Measurements from ENCODE around the gene DHRS7. TPM values are rescaled to one million over a fixed set of nuclear protein-coding genes. Genes with fewer than 3 reads are reported as not detected.
"Not testable (repeated sequence)": the region's sequence is repeated elsewhere in the genome, so short reads cannot be mapped to it uniquely, and the experiment has no call there.

Gene DHRS7
- polyA plus RNA-seq, 1 donor (not counting 4 experiments of a cell fraction or from before 2014, with no cell fraction given), result 79.2 TPM

DNA sequence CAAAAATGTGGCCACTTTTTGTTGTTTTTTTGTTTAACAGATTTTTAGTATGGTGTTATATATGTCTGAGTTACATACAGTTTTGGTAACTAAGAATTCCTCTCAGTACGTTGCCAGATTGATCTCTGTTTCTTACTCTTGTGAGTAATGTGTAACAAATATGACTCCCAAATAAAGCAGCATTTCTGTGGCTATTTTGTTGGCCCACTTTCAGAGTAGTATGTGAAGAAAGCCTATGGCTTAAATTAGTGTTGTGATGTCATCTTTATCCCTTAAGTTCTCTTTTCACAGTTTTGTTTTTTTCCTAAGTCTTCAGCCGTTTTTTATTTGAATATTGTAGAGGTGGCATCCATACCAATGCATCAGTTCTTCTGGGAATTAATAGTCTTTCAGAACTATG lies 62.8 kb downstream of the DHRS7 start:
- DNase-seq (ENCODE audit: low read depth, low spot score), result no peak
- H3K9ac ChIP-seq (ENCODE audit: control insufficient read depth, extremely low read depth, insufficient read depth, low read length), result no peak overlapping the region

DNA sequence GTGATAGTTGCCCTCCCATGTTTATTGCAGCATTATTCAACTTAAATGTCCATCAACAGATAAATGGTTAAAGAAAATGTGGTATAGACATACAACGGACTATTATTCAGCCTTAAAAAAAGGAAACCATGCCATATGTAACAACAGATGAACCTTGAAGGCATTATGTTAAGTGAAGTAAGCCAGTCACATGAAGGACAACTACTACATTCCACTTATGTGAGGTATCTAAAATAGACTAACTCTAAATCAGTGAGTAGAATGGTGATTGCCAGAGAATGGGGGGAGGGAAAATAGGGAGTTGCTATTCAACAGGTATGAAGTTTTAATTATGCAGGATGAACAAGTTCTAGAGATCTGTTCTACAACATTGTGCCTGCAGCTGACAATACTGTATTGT lies 63.4 kb downstream of the DHRS7 start:
- H3K36me3 ChIP-seq (ENCODE audit: control insufficient read depth in 2 of 2, extremely low read depth in 1 of 2, insufficient read depth in 2 of 2, low read length in 2 of 2), result peaks cover 0 to 6% of the 10 kb centered on the region in 2 experiments
- H3K9me1 ChIP-seq (ENCODE audit: control insufficient read depth, extremely low read depth, insufficient read depth, low read length), result no peaks in the 10 kb centered on the region
- H3K9me3 ChIP-seq (ENCODE audit: control insufficient read depth, low read depth, low read length), result no peaks in the 10 kb centered on the region
- peaks cover 89% of the 10 kb centered on the region for H3K79me2 ChIP-seq (ENCODE audit: control insufficient read depth, insufficient read depth, low read length)
- no peak overlapping the region for H3K4me2 ChIP-seq (ENCODE audit: control insufficient read depth, extremely low read depth, insufficient read depth, low read depth, low read length)
- H3K4me1 ChIP-seq (ENCODE audit: control insufficient read depth, extremely low read depth, insufficient read depth, low read length), result peaks cover 2% of the 10 kb centered on the region
- no peaks in the 10 kb centered on the region for H4K20me1 ChIP-seq (ENCODE audit: control insufficient read depth, extremely low read depth, insufficient read depth, low read length)
- H3K9ac ChIP-seq (ENCODE audit: control insufficient read depth, extremely low read depth, insufficient read depth, low read length), result no peak overlapping the region
- DNase-seq (ENCODE audit: low read depth, low spot score) (no peak), FAIRE-seq (no peak)
- TF ChIP-seq EZH2 (IDR thresholded peaks at IDR 0.05; ENCODE audit: low read length), result no peak
- TF ChIP-seq, protein P1, sequence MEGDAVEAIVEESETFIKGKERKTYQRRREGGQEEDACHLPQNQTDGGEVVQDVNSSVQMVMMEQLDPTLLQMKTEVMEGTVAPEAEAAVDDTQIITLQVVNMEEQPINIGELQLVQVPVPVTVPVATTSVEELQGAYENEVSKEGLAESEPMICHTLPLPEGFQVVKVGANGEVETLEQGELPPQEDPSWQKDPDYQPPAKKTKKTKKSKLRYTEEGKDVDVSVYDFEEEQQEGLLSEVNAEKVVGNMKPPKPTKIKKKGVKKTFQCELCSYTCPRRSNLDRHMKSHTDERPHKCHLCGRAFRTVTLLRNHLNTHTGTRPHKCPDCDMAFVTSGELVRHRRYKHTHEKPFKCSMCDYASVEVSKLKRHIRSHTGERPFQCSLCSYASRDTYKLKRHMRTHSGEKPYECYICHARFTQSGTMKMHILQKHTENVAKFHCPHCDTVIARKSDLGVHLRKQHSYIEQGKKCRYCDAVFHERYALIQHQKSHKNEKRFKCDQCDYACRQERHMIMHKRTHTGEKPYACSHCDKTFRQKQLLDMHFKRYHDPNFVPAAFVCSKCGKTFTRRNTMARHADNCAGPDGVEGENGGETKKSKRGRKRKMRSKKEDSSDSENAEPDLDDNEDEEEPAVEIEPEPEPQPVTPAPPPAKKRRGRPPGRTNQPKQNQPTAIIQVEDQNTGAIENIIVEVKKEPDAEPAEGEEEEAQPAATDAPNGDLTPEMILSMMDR (optimal IDR thresholded peaks at IDR 0.05 in 1 of 3, IDR thresholded peaks at IDR 0.05 in 1 of 3, conservative IDR thresholded peaks at IDR 0.05 in 1 of 3; ENCODE audit: extremely low read depth in 1 of 3, insufficient read depth in 2 of 3, low read length in 3 of 3), result no peak
- no peak overlapping the region for H3K4me3 ChIP-seq (ENCODE audit: control insufficient read depth in 2 of 3, extremely low read depth in 1 of 3, insufficient read depth in 2 of 3, low read depth in 1 of 3, low read length in 3 of 3)
- H2AFZ ChIP-seq (ENCODE audit: control insufficient read depth, low read length), result no peak overlapping the region
- dilution Hi-C loops (cut with MboI; ENCODE audit: extremely low pct_ligation_motif_present, low sequenced_read_pairs), result no loop called here
- H3K27ac ChIP-seq (ENCODE audit: control insufficient read depth, insufficient read depth, low read length), result no peak overlapping the region
- H3K27me3 ChIP-seq (ENCODE audit: control insufficient read depth, extremely low read depth, insufficient read depth, low read length), result no peaks in the 10 kb centered on the region

More for the DNA sequence above, 62.8 kb downstream of the DHRS7 start:
- Histone ChIP-seq H3K4me3 (ENCODE audit: control insufficient read depth in 2 of 3, extremely low read depth in 1 of 3, insufficient read depth in 2 of 3, low read depth in 1 of 3, low read length in 3 of 3) (no peak overlapping the region), H3K9me3 (ENCODE audit: control insufficient read depth, low read depth, low read length) (no peaks in the 10 kb centered on the region), H3K27me3 (ENCODE audit: control insufficient read depth, extremely low read depth, insufficient read depth, low read length) (no peaks in the 10 kb centered on the region), H4K20me1 (ENCODE audit: control insufficient read depth, extremely low read depth, insufficient read depth, low read length) (no peaks in the 10 kb centered on the region), H3K4me1 (ENCODE audit: control insufficient read depth, extremely low read depth, insufficient read depth, low read length) (peaks cover 2% of the 10 kb centered on the region), H3K9me1 (ENCODE audit: control insufficient read depth, extremely low read depth, insufficient read depth, low read length) (no peaks in the 10 kb centered on the region), H2AFZ (ENCODE audit: control insufficient read depth, low read length) (no peak overlapping the region), H3K79me2 (ENCODE audit: control insufficient read depth, insufficient read depth, low read length) (peaks cover 85% of the 10 kb centered on the region), H3K27ac (ENCODE audit: control insufficient read depth, insufficient read depth, low read length) (no peak overlapping the region), H3K4me2 (ENCODE audit: control insufficient read depth, extremely low read depth, insufficient read depth, low read depth, low read length) (no peak overlapping the region), H3K36me3 (ENCODE audit: control insufficient read depth in 2 of 2, extremely low read depth in 1 of 2, insufficient read depth in 2 of 2, low read length in 2 of 2) (peaks cover 0 to 6% of the 10 kb centered on the region in 2 experiments)
- FAIRE-seq, result no peak
- dilution Hi-C loops (cut with MboI; ENCODE audit: extremely low pct_ligation_motif_present, low sequenced_read_pairs), result no loop called here
- TF ChIP-seq, protein P1 (optimal IDR thresholded peaks at IDR 0.05 in 1 of 3, IDR thresholded peaks at IDR 0.05 in 1 of 3, conservative IDR thresholded peaks at IDR 0.05 in 1 of 3; ENCODE audit: extremely low read depth in 1 of 3, insufficient read depth in 2 of 3, low read length in 3 of 3), result no peak
- no peak for TF ChIP-seq EZH2 (IDR thresholded peaks at IDR 0.05; ENCODE audit: low read length)

DNA sequence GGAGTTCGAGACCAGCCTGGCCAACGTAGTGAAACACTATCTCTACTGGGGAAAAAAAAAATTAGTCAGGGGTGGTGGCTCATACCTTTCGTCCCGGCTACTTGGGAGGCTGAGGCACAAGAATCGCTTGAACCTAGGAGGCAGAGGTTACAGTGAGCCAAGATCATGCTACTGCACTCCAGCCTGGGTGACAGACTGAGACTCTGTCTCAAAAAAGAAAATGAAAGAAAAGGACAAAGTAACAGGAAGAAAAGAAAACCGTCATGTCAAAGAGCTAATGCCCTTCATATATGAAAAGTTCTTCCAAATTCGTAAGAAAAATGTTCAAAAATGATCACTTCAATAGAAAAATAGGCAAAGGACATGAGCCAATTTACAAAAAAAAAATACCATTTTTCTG lies 65.3 kb downstream of the DHRS7 start:
- H2AFZ ChIP-seq (ENCODE audit: control insufficient read depth, low read length); H3K9me3 ChIP-seq (ENCODE audit: control insufficient read depth, low read depth, low read length); H3K4me2 ChIP-seq (ENCODE audit: control insufficient read depth, extremely low read depth, insufficient read depth, low read depth, low read length); dilution Hi-C loops (cut with MboI; ENCODE audit: extremely low pct_ligation_motif_present, low sequenced_read_pairs); H3K9me1 ChIP-seq (ENCODE audit: control insufficient read depth, extremely low read depth, insufficient read depth, low read length); H3K27ac ChIP-seq (ENCODE audit: control insufficient read depth, insufficient read depth, low read length); H3K4me3 ChIP-seq (ENCODE audit: control insufficient read depth in 2 of 3, extremely low read depth in 1 of 3, insufficient read depth in 2 of 3, low read depth in 1 of 3, low read length in 3 of 3); H3K9ac ChIP-seq (ENCODE audit: control insufficient read depth, extremely low read depth, insufficient read depth, low read length); FAIRE-seq; H3K27me3 ChIP-seq (ENCODE audit: control insufficient read depth, extremely low read depth, insufficient read depth, low read length); H3K36me3 ChIP-seq (ENCODE audit: control insufficient read depth in 2 of 2, extremely low read depth in 1 of 2, insufficient read depth in 2 of 2, low read length in 2 of 2); DNase-seq (ENCODE audit: low read depth, low spot score); H4K20me1 ChIP-seq (ENCODE audit: control insufficient read depth, extremely low read depth, insufficient read depth, low read length): not testable (repeated sequence)
- Histone ChIP-seq H3K4me1 (ENCODE audit: control insufficient read depth, extremely low read depth, insufficient read depth, low read length) (peaks cover 16% of the 10 kb centered on the region), H3K79me2 (ENCODE audit: control insufficient read depth, insufficient read depth, low read length) (peaks cover 94% of the 10 kb centered on the region)

Data from keratinocyte (primary cell).